ENCODE measurements around the gene RAP2C.

DNA sequence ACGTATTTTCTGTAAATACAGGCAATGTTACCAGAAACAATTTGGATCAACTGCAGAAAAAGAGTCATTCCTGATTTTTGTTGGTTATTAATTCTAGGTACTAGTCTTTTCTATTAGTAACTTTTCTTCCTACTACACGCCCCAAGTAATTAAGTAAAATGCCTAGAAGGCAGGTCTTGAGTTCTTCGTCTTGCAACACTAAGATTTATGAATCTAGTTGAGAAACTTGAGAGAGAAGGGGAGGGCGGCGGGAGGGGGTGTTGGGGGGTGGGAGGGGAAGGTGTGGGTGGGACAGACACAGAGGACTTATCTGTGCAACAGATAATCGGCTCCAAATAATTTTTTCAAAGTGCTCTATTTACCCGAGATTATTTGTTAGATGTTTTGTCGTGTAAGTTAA, 3.0 kb downstream of the RAP2C start:
- TF ChIP-seq, protein P1, sequence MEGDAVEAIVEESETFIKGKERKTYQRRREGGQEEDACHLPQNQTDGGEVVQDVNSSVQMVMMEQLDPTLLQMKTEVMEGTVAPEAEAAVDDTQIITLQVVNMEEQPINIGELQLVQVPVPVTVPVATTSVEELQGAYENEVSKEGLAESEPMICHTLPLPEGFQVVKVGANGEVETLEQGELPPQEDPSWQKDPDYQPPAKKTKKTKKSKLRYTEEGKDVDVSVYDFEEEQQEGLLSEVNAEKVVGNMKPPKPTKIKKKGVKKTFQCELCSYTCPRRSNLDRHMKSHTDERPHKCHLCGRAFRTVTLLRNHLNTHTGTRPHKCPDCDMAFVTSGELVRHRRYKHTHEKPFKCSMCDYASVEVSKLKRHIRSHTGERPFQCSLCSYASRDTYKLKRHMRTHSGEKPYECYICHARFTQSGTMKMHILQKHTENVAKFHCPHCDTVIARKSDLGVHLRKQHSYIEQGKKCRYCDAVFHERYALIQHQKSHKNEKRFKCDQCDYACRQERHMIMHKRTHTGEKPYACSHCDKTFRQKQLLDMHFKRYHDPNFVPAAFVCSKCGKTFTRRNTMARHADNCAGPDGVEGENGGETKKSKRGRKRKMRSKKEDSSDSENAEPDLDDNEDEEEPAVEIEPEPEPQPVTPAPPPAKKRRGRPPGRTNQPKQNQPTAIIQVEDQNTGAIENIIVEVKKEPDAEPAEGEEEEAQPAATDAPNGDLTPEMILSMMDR (optimal IDR thresholded peaks at IDR 0.05 in 1 of 3, IDR thresholded peaks at IDR 0.05 in 1 of 3, conservative IDR thresholded peaks at IDR 0.05 in 1 of 3; ENCODE audit: extremely low read depth in 1 of 3, insufficient read depth in 2 of 3, low read length in 3 of 3): no peak
- TF ChIP-seq EZH2 (IDR thresholded peaks at IDR 0.05; ENCODE audit: low read length): no peak
